ENCODE data around the gene COA8.

COA8 gene

DNA sequence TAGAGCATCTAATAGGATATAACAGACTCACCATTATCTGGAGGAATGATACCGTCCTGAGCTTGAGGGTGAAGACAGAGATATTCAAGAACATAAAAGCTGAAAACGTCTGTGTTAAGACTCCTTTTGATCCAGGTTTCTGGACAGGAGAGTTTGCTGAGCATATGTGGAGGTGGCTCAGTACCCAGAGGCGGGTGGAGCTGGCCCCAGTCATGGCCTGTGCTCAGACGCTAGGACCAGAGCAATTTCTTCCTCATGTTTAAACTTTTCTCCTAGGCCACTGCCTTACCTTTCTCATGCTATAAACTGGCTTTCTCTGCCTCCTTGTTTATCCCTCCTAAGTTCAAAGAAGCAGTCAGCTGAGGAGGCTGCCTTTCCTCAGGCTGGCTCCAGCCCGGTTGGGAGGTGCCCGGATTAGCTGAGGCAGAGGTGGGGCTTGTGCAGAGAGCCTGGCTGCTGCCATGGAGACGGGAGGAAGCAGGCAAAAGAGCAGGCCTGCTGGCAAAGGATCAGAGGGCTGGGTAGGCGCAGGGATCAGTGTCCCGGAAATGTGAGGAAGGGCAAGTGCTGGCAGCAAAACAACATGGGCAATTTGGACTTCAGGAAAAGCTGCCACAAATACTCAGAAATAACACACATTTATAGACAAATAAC is 13.7 kb downstream of the COA8 start:
- peak in 1 of 2 experiments; percentile 55 for DNase-seq

DNA sequence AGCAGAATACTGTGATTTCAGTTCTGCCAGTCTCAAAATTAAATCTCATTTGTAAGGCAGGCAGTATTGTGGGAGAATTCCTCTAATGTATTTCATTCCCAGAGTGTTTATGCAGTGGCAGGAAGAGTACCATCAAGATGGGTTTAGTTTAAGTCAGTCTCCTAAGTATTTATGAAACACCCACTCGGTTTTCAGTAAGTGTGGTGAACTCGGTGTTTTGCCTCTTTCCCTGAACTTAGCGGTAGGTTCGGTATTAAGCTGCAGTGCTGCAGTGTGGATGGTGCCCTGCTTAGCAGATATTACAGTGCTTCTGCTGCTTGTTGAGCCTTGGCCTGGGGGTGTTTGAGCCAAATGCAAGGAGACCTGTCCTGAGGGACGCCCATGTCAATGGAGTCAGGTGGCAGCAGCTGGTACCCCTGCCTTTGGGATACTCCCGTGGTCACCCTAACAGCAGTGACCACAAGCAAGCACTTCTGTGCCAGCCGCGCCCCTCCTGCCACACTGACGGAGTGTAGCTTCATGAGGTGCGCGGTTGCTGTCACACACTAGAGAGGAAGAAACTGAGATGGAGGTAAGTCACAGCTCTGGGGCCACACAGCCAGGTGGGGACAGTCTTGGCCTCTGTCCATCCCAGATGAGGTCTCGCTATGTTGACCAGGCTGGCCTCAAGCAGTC is 15.8 kb downstream of the COA8 start:
- DNase-seq: no peak

DNA sequence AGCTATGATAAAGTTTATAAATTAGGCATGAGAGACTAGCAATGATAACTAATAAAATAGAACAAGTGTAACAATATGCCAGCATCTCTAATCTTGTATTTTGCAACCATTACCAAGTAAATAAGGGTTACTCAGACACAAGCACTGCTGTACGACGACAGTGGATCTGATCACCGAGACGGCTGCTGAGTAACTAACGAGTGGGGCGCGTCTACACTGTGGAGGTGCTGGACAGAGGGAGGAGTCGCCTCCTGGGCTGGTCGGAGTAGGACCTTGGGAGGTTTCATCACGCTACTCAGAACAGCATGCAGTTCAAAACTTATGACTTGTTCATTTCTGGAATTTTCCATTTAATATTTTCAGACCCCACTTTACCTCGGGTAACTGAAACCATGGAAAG is 18.4 kb downstream of the COA8 start:
- no peak for DNase-seq

DNA sequence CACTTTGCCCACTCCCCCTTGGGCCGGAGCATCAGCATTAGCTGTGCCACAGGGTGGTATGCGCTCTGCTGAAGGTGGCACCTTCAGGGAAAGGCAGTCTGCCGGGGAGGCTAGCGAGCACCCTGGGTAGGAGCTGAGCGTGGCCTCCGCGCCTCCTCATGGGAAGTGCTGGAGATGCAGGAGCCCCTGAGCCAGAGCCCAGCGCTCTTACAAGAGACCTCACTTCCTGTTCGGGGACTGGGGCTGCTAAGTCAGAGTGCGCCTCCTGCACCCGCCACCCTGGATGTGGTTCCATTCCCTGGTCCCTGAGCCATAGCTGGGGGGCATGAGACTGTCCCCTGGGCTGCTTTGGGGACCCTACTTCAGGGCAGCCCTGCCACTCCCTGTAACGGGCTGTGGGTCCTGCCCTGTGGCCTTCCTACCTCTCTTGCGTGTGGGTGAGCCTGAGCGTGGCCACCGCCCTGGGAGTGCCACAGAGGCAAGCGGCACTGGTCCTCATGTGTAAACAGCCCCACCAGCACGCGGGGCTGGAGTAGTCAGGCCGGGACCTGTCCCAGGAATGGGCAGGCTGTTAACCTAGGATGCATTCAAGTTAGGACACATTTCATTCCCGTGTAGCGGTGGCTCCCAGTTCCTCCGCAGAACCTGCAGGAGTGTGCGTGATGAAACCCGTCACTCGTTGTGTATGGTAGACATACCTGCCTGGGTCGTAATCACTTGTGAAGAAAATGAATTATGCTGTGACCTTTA is 19.4 kb downstream of the COA8 start:
- DNase-seq: no peak

DNA sequence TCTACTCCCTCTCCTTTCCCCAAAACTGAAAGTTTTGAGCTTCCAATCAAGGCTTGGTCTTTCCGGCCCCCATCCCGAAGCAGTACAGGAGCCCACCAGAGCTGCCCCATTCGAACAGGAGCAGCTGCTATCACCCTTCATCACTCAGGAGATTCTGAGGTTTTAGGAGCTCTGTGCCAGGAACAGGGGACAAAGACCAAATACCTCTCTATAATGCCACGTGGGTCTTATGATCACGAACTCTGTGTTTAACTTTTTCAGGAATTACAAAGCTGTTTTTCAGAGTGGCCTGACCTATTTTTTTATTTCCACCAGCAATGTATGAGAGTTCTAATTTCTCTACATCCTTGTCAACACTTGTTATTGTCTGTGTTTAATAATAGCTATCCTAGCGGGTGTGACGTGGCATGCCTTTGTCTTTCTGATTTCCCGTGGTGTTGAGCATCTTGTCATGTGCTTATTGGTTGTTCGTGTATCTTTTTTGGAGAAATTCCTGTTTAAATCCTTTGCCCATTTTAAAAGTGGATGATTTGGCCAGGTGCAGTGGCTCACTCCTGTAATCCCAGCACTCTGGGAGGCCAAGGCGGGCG is 21.7 kb downstream of the COA8 start:
- DNase-seq: no peak

DNA sequence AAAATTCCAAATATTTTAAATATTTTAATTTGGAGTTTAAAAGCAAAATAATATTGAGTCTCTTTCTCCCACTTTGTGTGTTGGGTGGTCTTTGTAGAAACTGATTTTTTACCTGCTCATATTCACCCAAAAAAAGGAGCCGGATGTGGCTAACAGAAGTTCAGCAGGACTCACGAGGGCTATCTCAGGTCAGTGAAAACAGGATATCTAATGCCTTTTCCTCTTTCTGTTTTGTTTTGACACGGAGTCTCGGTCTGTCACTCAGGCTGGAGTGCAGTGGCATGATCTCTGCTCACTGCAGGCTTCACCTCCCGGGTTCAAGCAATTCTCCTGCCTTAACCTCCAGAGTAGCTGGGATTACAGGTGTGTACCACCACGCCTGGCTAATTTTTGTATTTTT is 30.8 kb downstream of the COA8 start:
- no peak for DNase-seq

DNA sequence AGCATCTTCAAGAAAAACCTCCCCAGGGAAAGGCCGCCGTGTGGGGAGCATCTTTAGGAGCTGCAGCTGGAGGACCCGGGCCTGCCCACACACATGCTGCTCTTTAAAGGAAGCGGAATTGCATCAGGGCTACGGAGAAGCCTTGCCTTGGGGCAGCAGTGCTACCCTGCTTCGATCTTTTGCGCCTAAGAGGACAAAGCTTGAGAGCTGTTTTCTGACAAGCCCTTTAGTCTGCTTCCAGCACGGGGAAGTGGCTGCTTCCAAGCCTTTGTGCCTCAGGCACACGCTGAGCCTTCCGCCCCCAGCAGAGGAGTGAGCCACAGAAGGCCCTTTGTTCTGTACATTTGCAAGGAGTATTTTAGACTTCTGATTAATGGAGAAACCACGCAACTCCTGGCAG is 31.5 kb downstream of the COA8 start:
- DNase-seq: no peak

DNA sequence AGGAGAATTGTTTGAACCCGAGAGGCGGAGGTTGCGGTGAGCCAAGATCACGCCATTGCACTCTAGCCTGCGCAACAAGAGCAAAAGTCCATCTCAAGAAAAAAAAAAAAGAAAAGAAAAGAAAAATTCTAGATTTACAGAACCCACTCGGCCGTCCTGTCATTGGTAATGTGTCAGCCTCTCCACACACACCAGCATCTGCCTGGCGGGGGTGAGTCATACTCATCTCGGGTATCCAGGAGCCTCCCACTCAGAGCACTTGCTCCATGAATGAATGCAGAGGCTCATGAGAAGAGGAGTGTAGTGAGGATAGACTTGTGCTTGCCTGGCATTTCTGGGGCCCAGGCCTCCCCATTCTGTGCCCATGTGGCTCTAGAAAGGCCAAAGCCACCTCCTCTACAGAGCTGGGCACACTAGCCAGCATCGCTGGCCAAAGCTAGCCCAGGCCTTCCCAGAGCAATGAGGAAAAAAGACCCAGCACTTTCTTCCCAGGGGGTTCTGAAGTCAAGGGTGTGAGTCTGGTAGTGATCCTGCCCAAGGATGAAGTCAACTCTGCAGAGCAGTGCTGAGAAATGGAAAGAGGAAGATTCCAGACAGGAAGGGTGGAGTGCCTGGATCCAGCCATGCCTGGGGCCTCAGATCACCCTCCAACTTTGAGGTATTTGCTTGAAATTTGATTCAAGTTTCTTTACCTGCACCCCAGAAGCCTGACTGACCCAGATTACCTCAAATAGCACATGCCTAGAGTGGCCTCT is 35.0 kb downstream of the COA8 start:
- DNase-seq: peak in 1 of 2 experiments; percentile 23

DNA sequence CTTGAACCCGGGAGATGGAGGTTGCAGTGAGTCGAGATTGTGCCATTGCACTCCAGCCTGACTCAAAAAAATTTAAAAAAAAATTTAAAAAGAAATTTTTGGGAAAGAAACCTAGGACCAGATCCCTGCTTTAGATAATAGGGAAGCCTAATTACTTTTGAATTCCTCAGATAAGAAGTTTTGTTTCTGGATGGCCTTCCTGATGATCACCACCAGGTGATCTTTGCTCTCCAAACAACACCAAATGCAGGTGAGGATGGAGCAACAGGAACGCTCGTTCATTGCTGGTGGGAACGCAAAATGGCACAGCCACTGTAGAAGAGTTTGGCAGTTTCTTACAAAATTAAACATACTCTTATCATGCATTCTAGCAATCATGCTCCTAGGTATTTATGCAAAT is 37.7 kb downstream of the COA8 start:
- no peak for DNase-seq

DNA sequence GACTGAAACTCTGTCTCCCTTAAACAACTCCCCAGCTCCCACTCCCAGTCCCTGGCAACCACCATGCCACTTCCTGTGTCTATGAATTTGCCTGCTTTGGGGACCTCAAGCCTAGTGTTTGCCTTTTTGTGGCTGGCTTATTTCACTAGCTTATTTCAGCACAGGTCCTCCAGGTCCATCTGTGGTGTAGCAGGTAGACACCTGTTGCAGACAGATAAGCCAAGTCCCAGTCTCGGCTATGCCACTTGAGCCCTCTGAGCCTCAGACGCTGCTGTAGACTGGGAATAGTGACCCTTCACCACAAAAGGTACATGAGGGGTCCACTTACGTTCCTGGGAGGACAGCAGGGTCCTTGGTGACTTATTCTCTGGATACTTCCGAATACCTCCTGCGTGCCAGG is 41.9 kb downstream of the COA8 start:
- DNase-seq: no peak

DNA sequence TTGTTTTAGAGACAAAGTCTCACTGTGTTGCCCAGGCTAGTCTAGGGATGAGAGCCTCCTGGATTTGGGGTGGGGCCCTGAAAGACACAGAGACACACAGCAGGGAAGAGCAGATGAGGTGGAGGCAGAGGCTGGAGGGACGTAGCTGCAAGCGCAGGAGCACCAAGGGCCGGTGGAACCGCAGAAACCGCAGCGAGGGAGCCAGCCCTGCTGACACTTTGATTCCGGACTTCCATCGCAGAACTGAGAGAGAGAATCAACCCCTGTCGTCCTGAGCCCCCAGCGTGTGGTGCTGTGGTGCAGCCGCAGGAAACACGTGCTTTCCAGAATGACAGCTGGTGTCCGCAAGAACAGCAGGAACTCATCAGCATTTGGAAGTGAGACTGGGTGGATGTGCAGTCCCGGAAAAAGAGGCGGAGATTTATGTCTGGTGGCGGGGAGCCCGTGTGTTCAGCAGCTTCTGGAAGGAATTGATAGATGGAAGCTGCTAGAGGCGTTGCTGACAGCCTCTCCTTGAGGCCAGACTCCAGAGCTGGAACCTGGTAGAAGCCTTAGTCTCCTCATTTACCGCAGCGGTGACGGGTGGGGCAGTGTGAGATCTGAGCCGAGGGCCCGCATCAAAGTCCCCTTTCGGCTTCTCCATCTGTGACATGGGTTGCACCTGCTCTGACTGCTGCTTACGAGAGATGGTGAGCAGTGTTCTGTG is 44.4 kb downstream of the COA8 start:
- peak; percentile 64 to 87 for DNase-seq

DNA sequence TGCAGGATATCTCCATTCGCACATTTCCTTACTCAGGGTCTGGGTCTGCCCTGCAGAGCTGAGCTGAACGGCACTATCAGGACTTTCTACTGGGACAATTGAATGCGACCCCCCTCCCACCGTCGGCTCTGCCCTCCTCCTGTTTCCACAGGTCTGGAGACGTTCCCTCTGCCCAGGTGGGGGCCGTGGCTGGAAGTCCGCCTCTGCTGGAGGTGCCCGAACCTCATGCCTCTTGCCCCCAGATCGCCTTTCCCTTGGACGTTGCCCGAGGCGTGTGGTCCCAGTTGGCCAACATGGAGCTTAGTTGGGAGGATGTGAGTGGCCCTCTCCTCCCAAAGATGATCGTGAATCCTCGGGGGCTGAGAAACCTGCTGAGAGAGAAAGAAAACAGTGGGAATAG is 45.1 kb downstream of the COA8 start:
- no peak for DNase-seq

DNA sequence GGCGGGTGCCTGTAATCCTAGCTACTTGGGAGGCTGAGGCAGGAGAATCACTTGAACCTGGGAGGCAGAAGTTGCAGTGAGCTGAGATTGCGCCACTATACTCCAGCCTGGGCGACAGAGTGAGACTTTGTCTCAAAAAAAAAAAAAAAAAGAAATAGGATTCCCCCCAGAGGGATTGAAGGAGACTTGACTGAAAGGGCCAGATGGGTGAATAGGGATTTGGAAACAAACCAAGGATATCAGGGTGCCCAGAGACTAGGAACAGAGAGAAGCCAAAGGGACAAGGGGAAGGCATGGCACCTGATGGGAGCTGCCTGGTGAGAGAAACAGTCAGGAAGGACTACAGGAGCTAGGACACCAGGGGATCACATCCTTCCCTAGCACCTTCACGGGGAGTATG is 46.3 kb downstream of the COA8 start:
- peak; percentile 13 to 34 for DNase-seq

DNA sequence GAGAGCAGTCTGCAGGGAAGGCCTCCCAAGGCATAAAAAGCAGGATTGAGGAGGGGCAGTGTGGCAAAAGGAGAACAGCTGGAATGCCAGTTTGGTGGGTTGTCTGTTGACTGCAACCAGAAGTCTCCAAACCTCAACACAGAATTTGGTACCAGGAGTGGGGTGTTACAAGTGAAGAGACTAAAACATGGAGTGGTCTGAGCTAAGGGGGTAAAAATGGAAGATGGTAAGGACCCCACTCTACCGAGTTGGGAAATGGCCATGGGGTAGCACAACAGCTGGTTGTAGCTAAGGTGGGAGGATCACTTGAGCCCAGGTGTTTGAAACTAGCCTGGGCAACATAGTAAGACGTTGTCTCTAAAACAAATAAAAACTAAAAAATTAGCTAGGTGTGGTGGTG is 48.5 kb downstream of the COA8 start:
- no peak for DNase-seq

DNA sequence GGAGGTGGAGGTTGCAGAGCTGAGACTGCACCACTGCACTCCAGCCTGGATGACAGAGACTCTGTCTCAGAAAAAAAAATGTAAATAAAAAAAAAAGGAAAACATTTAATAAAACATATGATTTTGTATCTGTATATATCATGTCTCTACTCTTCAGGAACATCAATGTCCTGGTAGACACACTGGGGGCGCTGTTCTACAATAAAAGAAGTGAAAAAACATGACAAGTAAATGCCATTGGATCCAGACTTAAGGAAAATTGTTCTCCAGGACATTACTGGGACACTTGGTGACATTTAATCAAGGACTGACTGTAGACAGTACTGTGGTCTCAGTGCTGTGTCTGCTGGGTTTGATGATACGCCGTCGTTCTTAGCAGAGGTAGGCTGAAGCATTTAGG is 50.8 kb downstream of the COA8 start:
- no peak for DNase-seq

DNA sequence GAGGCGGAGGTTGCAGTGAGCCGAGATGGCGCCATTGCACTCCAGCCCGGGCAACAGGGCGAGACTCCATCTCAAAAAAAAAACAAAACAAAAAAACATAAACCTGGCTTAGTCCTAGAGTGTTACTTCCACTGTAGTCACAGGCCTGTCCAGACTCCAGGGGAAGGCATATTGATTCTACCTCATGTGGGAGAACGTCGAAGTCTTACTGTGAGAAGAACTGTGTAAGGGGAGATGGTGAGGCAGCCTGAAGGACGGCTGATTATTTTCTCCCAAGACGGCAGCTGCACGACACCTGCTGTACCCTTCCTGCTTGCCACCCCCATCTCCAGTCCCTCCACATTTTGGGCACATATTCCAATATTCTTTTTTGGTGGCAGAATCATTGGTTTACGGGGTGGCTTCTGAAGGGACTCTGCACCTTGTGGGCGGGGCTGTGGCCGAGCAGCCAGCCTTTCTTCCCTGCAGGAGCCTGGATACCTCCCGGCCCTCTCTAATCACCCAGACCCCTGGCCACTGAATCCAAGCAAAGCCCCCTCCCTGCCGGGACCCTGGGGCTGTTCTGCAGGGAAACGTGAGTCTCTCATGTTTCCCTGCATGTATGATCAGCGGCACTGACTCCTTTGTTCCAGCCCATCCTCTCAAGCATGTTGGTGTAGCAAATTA is 54.0 kb downstream of the COA8 start:
- no peak for DNase-seq

DNA sequence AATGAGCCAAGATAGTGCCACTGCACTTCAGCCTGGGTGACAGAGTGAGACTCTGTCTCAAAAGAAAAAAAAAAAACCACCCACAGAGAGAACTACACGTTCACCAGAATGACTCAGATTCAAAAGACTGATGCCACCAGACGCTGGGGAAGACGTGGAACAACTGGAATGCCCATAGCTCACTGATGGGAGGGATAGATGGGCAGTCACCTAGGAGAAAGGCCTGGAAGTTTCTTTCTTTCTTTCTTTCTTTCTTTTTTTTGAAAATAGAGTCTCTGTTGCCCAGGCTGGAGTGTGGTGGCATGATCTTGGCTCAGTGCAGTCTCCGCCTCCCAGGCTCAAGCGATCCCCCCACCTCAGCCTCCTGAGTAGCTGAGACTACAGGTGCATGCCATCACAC is 56.3 kb downstream of the COA8 start:
- no peak for DNase-seq

DNA sequence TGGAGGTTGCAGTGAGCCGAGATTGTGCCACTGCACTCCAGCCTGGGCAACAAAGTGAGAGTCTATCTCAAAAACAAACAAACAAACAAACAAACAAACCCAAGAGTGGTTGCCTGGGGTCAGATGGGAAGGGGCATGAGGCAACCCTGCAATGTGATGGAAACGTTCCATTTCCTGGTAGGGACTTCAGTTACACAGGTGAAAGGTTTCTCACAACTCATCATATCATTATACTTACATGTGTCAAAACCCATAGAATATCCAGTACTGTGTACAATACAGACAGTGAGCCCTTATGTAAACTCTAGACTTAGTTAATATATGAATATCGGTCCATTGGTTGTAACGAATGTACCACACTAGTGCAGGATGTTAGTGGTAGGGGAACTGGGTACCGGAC is 59.1 kb downstream of the COA8 start:
- no peak for DNase-seq

DNA sequence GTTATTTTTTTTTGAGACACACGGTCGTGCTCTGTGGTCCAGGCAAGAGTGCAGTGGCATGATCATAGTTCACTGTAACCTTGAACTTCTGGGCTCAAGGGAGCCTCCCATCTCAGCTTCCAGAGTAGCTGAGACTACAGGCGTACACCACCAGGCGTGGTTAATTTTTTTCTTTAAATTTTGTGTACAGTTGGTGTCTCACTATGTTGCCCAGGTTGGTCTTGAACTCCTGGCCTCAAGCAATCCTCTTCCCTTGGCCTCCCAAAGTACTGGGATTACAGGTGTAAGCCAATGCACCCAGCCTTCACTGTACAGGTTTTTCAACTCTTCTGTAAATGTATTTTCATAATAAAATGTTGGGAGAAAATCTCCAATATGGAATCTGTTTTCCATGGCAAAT is 60.5 kb downstream of the COA8 start:
- DNase-seq: no peak

DNA sequence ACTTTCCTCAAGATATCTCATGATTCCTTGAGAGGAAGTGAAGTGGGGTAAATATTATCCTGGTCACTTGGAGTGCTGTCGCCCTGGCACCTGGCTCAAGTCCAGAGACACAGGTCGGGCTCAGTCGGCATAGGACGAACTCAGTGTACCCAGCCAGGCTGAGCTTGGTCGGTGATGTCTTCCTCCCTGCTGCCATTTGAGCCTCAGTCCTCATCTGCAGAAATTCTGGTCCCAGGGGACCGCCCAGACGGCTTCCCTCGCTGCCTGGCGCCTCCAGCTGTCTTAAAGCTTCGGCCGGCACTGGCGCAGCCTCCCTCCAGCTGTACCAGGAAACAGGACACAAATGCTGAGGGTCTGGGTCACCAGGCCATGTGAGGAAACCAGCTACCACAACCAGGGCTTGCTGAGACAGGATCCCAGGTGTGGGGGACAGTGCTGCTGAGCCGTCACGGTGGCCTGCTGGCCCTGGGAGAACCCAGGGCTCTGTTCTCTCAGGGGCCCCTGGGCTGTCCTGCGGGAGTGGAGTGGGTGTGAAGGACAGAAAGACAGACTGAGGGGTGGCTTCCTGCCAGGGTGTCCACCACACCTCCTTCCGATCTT is 61.2 kb downstream of the COA8 start:
- no peak for DNase-seq

DNA sequence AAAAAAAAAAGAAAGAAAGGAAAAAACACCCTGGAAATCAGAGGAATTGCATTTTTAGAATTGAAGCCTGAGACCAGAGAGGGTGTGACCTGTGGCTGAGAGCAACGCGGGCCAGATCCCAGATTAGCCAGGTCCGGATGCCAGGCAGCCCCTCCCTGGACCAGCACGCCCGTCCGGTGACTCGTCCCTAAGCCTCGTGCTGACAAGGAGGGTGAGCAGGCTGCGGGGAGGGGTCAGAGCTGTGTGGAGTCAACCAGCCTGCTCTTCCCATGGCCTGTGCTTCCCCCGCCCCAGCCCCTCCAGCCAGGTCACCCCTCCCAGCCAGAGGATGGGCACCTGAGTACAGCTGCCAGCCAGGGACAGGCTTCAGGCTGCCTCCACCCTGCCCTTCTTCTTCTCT is 62.1 kb downstream of the COA8 start:
- no peak for DNase-seq
